Stimulated activated CD8-positive, alpha-beta memory T cell treated with anti-CD3 and anti-CD28 coated beads, Interleukin-4, amount 100 ng/mL, for 48 hours (primary cell): Measurements from ENCODE around the gene LDLR.
A peak's percentile ranks its signal among the peaks of the same experiment; 100 is the strongest.
"Not testable (repeated sequence)": the region's sequence is repeated elsewhere in the genome, so short reads cannot be mapped to it uniquely, and the experiment has no call there.

Experiments
- DNase-seq: peaks from one replicate; pipeline ENCODE4 v3.0.0-alpha.2; 2020

LDLR gene

GRCh38 chr19:11176466-11177193 is 87.4 kb downstream of the LDLR start:
- no peak for DNase-seq

- DNase-seq = no peak
These were observed 88.3 kb downstream of the LDLR start for GRCh38 chr19:11177592-11177991.

- DNase-seq = not testable (repeated sequence)
These were observed 89.8 kb downstream of the LDLR start for GRCh38 chr19:11179145-11179465.

- peak; percentile 34 for DNase-seq
These were observed 90.5 kb downstream of the LDLR start for GRCh38 chr19:11179716-11180297.

- no peak for DNase-seq
These were observed 91.1 kb downstream of the LDLR start for GRCh38 chr19:11180346-11180745.

GRCh38 chr19:11180975-11181374 is 91.7 kb downstream of the LDLR start:
- not testable (repeated sequence) for DNase-seq

- no peak for DNase-seq
These were observed 92.2 kb downstream of the LDLR start for GRCh38 chr19:11181488-11181887.
